NCI-H345 (cell line): Measurements from ENCODE around the gene CSTF3.
"Not testable (repeated sequence)": the region's sequence is repeated elsewhere in the genome, so short reads cannot be mapped to it uniquely, and the experiment has no call there.

ENCODE experiments used
- DNase-seq: peaks from one replicate; lab custom pipeline; 2025; lab: John Stamatoyannopoulos, UW

The CSTF3 gene

DNA sequence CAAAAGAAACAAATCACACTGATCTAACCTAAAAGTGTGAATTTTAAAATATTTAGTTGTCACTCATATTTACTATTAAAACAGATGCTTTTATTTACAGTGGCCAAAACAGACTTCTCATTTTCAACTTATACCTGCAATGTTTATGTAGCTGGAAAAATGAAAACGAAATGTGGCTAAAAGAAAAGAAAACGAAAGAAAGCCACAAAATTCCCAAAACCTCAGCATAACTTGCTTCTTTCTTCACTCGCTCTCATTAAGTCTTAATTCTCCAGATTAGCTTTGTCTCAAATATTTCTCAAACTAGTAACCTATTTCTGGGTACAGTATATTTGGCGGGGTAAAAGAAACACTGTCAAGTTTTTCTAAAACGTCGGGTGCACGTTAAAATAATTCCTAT lies 693 bp downstream of the CSTF3 start:
- no peak for DNase-seq

DNA sequence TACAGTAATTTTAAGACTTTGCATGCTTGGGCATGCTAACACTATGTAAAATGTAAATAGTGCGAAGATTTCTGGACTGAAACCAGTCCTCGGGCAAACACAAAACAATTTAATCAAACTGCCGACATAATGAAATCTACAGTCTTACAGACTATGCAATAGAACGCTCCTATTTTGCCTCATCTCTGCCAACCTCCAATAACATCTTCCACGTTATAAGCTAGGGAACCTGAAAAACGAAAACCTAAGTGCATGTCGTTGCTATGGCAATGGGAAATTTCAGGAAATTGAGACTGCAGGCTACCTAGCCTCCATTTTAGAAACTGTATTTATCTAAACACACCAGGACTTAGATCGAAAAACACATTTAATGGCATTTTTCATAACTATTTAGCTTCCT lies 1.1 kb downstream of the CSTF3 start:
- no peak for DNase-seq

DNA sequence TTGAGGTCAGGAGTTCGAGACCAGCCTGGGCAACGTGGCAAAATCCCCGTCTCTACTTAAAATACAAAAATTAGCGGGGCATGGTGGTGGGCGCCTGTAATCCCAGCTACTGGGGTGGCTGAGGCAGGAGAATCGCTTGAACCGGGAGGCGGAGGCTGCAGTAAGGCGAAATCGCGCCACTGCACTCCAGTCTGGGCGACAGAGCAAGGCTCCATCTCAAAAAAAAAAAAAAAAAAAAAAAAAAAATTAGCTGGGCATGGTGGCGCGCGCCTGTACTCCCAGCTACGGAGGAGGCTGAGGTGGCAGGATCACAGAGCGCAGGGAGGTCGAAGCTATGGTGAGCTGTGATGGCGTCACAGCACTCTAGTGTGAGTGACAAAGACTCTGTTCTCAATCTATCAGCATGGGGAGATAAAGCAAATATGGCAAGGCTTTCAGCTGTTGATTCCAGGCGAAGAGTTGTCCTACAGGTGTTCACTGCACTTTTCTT lies 1.9 kb downstream of the CSTF3 start:
- DNase-seq: not testable (repeated sequence)

DNA sequence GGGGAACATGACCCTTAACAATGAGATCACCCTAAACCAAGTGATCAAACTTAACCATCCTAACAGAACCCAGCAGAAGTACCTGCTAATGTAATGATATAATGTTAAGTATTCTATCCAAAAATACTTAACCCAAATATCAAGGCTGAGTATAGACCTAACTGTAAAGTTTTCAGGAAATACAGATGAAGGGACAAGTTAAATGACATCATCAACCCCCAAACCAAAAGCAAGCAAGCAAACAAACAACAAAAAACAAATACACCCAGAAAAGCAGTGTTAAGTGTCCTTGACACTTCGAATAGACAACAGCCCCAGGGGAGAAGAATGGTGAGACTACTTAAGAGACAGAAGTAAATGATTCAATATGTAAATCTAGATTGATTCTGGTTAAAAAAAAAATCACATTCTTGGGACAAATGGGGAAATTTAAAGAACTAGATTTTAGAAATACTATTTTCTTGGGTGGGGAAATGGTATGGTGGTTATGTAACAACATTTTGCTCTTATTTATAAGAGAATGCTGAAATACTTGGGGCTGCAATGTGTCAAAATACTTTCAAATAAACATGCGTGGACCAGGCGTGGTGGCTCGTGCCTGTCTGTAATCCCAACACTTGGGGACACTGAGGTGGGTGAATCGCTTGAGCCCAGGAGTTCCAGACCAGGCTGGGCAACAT lies 2.5 kb downstream of the CSTF3 start:
- no peak for DNase-seq

DNA sequence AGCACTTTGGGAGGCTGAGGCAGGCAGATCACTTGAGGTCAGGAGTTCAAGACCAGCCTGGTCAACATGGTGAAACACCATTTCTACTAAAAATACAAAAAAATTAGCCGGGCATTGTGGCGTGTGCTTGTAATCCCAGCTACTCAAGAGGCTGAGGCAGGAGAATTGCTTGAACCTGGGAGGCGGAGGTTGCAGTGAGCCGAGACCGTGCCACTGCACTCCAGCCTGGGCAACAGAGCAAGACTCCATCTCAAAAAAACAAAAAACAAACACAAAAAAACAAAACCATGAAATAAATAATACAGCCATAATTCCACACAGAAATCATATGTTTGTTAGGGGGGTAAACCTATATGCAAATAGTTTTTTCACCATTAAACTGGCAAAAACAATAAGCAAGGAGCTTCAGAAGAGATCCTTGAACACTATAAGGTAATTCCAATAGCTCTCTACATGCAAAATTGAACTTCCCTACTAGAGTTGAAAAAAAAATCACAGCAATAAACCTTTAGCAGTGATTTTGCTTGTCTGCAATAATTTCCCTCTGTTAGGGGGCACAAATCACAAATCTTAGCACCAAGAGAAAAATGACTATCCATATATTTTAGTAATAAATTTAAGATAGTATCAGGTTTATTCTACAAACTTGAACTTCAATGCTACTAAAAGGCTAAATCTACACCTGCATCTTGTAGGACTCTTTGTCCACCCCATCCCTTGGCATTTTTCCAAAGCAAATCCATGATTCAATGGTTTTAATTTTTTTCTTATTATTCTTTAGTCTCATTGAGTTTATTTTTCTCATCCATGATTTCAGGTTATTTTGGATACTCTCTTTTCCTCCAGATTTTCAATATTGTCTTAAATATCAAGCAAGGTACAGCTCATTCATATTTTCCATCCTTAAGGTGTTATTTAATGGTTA lies 3.9 kb downstream of the CSTF3 start:
- no peak for DNase-seq

DNA sequence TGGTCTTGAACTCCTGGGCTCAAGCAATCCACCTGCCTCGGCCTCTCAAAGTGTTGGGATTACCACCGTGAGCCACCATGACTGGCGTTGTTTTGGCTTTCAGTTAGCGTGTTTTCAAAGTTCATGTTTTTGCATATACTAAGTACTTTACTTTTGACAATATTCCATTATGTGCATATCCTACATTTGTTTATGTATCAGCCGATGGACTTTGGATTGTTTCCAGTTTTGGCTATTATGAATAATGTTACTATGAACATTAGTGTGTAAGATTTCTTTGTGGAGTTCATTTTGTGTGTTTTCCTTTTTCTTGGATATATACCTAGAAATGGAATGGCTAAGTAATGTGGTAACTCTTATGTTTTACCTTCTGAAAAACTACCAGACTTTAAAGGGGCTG lies 9.9 kb downstream of the CSTF3 start:
- DNase-seq: no peak

DNA sequence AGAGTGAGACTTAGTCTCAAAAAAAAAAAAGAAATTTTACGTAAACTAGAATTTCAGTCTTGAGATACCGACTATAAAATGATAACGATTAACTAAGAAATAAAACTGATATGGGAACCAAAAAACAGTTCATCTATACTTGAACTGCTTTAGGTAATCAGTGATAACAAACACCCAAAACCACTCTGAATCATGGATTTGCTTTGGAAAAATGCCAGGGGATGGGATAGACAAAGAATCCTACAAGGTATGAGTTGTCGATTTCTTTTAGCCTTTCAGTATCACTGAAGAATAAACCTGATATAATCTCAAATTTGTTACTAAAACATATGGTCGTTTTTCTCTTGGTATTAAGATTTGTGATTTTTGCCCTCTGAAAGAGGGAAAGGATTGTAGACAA lies 13.7 kb downstream of the CSTF3 start:
- peak; percentile 31 for DNase-seq

DNA sequence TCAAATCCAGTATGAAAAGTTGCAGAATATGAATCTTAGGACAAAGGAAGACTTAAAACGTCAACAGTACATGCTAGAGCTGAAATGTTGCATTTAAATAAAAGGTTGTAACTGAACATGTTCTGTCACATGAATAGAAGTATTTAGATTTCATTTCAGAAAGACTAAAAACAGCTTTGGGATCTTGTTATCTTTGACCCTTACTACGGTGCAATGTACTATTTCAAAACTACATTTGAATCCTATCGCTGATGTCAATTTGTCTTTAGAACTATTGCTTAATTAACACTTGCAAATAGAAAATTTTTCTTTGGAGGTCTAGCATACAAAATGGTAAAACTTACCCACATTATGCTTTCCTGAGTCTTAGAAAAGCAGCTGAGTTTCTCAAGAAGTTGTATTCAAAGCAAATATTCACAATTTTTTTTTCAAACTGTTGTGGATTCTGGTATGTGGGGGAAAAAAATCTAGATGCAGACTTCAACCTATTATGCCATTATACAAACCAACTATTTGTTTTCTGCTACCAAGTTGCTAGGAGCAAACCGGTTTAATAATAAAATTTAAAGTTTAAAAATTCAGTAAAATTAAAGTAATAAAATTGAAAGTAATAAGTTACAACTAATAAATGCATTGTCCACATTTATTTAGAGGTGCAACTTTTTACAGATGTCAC lies 25.4 kb downstream of the CSTF3 start:
- DNase-seq: no peak

DNA sequence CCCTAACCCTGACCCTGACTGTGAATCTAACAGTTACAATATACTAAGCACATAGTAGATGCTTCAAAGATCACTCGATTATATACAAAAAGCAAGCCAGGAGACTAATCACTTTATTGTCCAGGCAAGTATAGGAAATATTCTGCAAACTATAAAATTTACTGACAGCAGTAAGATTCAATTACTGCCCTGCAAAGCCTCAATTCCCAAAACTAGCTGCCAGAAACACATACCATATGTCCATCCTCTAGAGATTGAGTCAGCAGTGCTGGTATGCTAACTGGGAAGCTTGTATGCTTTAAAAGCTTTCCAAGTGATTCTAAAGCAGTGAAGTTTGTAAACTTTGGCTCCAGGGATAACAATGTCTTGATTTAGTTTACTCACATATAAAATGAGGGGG lies 26.1 kb downstream of the CSTF3 start:
- no peak for DNase-seq

DNA sequence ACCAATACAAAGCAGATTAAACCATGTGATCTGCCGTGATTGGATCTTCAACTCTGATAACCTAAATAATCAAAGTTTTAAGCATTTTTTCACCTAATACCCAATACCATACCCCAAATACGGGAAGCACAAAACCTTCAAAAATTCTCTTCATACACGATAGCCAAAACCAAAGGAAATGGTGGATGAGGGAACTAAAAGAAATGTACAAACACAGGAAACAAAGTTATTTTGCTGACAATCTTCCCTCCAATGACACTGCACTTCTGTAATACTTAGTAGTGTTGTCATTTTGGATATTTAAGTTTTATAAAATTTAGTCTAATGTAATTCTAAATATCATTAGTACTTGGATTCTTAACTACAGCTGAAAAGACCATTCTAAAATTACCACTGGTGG lies 27.0 kb downstream of the CSTF3 start:
- no peak for DNase-seq

DNA sequence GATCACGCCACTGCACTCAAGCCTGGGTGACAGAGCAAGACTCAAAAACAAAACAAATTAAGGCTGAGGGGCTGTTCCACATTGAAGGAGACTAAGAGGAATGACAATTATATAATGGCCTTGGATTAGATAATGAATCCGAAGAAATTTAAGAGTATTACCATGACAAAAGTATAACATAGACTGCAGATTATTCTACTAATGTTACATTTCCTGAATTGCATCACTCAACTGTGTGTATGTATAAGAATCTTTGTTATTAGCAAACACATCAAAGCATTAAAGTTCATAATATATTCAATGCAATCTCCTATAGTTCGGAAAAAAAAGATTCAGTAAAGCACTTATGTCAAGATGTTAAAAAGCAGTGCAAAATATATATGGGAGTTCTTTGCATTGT lies 27.5 kb downstream of the CSTF3 start:
- DNase-seq: no peak

DNA sequence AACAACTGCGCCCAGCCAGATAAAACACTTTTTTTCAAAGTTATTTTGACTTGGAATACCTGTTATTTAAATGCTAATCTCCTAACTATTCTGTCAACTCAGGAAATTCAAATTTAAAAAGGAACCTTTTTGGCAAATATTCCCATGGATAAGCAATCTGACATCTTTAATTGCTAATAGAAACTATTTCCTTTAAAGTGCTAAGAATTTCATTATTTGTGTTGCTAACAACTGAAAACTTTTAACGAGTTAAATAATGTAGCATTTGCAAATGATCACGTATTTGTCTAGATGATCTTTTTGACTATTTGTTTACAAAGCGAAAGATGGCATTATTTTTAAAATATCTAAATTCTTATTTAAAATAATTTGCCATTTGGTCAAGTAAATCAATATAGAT lies 28.8 kb downstream of the CSTF3 start:
- no peak for DNase-seq

DNA sequence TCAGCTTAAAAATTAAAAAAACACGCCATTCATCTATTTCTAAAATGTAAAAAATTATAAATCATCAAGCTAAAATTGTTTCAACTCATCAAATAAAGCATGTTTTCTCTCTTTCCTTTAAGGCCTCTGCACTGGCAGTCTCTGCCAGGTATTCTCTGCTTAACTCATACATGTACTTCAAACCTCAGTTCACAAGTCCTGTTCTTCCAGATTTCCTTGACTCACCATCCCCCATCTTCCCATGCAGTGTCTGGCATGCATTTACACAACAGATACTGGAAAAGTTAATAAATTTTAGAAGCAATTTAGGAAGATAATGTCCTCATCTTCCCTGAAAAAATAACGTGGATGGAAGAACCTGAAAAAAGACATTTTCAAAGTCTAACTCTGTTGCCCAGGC lies 32.5 kb downstream of the CSTF3 start:
- DNase-seq: no peak

DNA sequence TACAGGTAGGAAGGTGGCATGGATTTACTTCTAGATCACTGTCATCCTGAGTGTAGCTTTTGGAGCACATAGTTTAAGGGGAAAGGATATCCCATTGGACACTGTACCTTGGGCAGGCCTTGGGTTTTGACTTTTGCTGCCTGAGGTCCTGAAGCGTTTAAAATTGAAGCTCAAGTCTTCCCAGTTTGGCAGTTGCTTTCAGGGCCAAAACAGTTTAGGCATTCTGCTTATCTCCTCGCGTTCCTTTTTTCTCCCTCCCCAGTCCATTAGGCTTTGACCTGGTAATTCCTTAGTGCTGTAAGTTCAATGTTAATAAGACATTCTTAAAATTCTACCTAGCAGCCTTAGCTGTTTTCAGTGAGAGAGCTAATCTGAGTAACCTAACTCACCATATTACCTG lies 35.7 kb downstream of the CSTF3 start:
- DNase-seq: no peak

DNA sequence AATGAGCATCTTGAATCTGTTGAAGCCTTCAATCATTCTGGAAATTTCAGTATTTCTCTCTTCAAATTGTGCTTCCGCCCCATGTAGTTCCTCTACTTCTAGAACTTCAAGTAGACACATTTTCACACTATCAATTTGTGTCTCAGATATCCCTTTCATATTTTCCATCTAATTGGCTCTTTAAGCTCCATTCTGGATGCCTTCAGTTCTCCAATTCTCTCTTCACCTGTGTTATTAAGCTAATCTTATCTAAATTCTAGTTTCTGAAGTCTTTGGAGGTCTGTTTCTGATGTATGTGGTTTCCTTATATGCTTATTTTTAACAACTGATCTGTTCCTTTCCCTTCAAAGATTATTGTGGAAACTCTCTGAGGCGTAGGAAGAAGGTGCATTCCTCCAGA lies 36.3 kb downstream of the CSTF3 start:
- no peak for DNase-seq

DNA sequence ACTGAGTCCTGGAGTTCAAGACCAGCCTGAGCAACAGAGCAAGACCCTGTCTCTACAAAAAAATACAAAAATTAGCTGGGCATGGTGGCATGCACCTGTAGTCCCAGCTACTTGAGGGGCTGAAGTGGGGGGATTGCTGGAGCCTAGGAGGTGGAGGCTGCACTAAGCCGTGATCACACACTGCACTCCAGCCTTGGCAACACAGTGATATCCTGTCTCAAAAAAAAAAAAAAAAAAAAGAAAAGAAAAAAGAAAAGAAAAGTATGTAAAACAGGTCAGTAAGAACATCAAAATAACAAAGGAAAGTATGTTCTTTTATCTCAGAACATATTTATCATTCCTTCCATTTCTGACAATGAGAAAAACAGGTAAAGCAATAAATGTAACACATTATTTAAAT lies 38.6 kb downstream of the CSTF3 start:
- DNase-seq: not testable (repeated sequence)

DNA sequence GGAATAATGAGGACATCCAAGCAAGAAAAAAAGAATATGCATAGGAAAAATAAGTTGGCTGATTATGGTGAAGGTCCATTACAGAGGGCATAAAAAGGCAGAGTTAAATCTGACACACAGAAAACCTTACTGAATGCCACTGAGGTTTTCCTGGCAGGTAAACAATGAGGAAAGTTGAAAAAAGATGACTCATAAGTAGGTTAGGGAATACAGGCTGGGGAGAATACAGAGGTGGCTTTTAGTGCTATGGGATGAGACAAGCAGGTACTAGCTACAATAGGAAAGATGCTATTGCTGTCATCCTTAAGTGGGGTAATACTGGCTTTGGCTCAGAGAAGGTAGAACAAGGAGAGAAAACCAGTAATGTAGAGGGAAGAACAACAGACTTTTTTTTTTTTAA lies 44.7 kb downstream of the CSTF3 start:
- DNase-seq: no peak

DNA sequence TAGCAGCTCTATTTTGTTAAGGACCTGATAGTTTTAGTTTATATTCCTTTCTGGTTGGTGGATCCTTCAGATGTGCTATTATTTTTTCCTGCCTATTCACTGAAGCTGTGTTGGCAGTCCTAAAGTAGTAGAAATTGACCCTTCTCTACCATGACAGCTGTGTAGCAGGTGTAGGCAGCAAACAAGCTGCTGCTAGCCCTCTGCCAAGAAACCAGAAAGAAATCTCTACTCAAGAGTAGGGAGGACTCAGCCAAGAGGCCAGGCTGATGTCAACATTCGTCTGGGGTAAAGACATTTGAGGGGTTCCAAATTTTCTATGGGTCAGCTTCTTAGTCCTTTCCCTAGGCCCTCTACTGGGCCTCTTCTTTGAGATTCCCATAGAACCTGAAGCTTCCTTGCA lies 51.2 kb downstream of the CSTF3 start:
- DNase-seq: no peak

DNA sequence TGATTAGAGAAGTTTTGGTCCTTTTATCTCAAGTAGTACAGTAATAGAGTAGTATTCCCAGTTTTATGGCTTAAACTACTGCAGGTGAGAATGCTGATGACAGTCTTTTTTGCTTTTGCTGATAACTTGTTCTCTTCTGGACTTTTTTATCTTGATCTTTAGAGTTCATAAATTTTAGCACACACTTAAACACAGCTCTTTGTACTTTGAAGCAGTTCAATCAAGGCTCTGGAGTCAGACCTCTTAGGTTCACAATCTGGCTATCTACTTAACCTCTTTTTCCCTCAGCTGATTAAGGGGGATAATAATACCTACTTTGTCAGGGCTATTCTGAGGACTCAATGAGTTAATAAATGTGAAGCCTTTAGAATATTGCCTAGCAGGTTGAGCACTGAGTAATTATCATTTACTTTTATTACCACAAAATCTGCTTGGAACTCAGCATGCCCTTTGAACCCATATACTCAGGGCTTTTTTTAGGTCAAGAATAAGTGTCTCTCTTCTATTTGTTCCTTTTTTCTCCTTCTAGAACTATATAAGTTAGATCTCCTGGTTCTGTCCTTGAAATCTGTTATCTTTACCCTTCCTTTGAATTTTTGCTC lies 51.9 kb downstream of the CSTF3 start:
- DNase-seq: no peak

DNA sequence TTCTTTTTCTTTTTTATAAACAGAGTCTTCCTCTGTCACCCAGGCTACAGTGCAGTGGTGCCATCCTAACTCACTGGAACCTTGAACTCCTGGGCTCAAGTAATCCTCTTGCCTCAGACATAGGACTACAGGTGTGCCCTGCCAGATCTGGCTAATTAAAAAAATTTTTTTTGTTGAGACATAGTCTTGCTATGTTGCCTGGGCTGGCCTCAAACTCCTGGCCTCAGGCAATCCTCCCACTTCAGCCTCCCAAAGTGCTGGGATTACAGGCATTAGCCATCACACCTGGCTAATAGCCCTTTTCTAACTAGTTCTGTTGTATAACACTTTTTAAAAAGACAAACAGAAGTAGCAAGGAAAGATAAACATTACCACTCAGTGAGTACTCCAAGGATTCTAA lies 57.4 kb downstream of the CSTF3 start:
- DNase-seq: no peak

DNA sequence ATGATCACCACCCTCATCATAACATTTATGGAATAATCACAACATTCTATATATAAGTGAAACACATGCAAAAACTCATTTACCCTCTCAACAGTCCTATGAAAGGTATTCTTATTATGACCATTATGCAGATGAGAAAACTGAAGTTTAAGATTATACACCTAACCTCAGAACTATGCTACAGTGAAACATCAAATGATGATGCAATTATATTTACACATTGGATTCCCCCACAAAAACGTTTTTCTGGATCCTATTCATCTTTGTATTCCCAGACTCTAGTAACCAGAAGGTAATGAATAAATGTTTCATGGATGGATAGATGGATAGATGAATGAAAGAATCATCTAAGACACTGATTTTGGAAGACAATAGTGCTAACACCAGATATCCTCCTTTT lies 67.1 kb downstream of the CSTF3 start:
- no peak for DNase-seq

DNA sequence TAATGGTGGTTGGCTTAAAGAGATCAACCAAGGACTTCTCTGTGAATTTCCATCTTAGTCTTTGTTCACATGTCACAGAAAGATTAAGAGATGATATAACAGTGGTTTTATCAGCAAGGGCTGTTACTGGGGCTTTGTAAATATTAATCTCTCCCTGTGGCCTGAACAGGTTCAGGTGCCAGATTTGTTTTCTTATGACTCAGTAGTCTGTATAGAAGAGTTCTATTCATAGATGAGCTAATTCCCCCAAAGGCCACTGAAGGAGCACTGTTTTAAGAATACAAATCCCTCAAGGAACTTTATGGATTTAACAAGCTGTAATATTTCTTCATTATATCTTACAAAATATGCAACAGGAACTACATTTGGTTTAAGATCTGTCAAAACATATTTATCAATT lies 71.5 kb downstream of the CSTF3 start:
- no peak for DNase-seq
